LNCAP (cell line): ENCODE measurements around the gene BZW1.

ENCODE experiments used
- TF ChIP-seq, protein P1 (sequence below): fragments of 450-650 bp; IDR thresholded peaks from 2 replicates; pipeline ENCODE4 v1.5.1; 2017; ENCODE audit warnings: mild to moderate bottlenecking

Gene BZW1

DNA sequence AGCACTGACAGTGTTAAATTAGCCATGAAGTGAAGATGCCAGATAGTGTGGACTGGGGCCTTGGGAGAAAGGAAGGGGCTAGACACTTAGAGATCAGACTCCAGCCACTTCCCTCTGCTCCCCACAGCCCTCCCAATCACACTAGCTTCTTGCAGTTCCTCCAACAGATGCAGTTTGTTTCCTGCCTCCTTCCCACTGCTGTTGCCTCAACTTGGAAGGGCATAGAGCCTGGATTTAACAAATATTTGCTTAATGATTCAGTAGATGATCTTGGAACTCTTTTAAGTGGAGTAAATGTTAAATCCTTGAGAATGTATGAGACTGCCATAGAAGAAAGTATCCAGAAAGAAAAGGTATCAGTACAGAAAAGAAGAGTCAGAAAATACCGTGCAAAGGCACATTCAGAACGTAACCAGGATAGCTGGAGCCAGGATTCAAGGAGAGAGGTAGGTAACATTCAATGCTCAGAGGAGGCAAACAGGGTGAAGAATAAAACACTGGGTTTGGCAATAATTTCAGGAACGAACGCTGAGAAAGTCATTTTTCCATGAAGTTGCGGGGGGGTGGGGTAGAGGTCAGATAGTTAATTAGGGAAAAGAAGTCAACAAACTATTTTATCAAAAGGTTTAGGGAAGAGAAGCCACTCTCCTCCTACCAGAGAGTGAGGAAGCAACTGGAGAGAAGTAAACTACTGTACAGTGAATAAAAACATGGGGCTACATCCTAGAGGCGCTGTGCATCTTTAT, 1.3 kb upstream of the BZW1 start:
- TF ChIP-seq, protein P1, sequence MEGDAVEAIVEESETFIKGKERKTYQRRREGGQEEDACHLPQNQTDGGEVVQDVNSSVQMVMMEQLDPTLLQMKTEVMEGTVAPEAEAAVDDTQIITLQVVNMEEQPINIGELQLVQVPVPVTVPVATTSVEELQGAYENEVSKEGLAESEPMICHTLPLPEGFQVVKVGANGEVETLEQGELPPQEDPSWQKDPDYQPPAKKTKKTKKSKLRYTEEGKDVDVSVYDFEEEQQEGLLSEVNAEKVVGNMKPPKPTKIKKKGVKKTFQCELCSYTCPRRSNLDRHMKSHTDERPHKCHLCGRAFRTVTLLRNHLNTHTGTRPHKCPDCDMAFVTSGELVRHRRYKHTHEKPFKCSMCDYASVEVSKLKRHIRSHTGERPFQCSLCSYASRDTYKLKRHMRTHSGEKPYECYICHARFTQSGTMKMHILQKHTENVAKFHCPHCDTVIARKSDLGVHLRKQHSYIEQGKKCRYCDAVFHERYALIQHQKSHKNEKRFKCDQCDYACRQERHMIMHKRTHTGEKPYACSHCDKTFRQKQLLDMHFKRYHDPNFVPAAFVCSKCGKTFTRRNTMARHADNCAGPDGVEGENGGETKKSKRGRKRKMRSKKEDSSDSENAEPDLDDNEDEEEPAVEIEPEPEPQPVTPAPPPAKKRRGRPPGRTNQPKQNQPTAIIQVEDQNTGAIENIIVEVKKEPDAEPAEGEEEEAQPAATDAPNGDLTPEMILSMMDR = no peak

DNA sequence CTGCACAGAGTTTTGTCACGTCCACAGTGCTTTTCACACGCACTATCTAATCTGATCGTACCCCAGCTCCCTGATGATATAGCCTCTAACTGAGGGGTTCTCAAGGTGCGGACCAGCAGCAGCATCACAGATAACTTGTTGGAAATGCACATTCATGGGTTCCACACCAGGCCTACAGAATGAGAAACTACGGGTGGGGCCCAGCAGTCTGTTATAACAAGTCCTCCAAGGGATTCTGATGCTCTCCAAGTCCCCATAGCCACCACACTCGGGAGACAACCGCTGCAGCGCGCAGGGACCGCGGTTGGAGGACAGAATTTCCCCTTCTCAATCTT, 745 bp upstream of the BZW1 start:
- TF ChIP-seq, protein P1 = no peak

DNA sequence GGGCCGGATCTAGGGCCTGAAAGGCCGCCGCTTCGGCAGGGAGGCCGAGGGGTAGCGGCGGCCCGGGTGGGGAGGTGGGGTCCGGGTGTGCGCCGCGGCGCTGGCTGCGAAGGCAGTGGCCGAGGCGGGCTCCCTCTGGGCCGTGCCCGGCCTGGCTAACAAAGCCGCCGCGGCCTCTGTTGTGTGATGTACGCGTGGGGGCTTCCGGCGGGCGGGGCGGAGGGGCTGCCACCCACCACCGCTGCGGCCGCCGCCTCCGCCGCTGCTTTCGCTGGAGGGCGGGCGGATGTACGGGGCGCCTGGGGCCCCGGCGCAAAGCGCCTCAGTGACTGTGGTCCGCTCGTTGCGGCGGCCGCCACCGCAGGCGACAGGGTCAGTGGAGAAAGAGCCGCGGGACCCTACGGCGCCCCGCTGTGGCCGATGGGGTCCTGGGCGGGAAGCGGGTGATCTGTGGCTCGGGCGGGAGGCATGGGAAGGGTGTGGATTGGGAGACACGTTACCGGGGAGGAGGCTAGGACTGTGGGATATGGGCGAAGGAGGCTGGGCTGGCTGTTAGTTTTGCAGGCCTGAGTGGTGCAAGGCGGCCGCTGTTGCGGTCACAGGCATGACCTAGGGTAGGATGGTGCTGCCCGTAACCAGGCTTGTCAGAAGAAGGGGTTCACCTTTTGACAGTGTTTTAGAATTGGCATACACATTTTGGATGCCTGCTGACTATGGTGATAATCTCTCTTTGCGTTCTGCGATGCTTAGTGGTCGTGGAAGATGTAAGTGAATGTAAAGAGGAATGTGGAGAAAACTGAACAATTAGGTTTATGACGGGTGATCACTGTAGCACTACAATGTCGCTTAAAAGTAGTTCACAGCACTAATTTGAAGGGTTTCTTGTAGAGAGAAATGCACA, 662 bp downstream of the BZW1 start:
- TF ChIP-seq, protein P1 = peak; percentile 59

DNA sequence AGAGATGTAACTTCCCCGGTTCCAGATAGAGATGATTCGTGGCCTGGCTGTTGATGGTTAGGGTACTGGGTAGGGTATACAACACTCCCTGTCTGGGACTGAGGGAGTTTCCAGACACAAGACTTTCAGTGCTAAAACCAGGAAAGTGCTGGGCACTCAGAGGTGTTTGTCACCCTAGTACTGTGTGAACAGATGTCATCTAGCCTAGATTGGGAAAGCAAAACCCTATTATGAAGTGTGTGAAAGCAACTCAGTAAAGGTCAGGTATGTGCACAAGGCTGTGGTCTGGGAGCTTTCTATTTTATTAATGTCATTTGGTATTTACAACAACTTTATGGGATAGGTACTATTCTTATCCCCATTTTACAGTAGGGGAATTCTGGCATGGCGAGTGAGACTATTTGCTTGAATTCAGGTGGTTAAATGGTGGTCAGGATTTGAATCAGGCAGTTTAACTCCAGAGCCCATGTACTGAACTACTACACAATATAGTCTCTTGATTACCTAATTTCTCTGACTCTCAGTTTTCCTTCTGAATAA, 2.6 kb downstream of the BZW1 start:
- TF ChIP-seq, protein P1 = no peak

DNA sequence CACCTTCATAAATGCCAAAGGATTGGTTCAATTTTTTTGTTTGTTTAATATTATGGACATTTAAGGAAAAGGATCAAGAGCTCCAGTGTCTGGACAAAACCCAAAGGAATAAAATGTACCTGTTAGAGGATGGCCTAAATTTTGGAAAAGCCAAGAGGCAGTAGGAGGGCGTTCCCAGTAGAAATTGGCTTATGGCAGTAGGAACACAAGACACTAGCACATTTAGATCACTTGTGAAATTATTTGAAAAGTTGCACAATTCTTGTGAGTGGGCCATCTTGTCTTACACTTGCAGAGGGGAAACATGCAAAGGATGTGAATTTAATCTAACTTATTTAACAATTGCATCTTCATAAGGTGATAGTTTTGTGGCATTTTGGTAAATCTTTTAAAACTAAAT, 3.2 kb downstream of the BZW1 start:
- TF ChIP-seq, protein P1 = no peak

DNA sequence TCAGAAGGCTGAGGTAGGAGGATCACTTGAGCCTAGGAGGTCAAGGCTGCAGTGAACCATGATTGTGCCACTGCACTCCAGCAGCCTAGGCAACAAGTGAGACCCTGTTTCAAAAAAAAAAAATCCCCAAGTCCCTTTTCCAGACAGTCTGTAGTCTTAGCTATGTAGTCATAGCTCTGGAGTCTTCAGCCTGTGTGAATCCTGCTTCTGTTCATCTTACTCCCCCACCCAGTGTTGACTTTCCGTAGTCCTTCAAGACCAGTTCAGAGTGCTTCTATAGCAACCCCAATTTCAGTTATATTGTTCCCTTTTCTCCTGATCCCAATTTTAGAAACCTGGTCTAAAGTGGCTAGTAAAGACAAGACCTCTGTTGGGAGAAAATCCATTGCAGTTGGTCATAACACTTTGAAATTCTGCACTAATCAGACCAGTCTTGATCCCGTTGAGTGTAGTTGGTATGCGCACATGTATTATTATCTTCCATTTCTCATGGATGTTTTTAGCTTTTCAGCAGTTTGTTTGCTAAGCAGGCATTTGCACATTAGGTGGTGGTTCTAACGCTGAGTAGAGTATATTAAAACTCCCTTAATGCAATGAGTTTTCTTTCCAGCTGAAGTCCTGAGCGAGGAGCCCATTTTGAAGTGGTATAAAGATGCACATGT, 9.0 kb downstream of the BZW1 start:
- TF ChIP-seq, protein P1 = no peak

DNA sequence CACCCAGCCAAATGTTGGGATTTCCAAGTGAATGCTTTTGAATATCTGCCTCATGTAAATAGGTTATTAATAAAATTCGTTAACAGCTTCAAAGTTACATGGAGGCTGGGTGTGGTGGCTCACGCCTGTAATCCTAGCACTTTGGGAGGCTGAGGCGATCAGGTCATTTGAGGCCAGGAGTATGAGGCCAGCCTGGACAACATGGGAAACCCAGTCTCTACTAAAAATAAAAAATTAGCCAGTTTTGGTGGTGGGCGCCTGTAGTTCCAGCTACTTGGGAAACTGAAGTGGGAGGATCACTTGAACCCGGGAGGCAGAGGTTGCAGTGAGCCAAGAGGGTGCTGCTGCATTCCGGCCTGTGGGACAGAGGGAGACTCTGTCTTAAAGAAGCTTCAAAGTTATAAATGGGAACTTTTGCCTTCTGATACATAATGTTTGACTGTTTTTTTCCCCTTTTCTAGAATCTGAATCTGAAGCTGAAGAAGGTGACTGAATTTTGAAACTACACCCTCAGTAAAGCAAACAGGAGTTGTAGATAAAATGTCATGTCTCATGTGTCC, 10.1 kb downstream of the BZW1 start:
- TF ChIP-seq, protein P1 = no peak
